ENCODE results near the gene ROR1.

Gene ROR1

GRCh38 chr1:63818567-63819325, 44.9 kb downstream of the ROR1 start:
- Histone ChIP-seq H3K4me1 (ENCODE audit: insufficient read depth, low read length) (no peaks in the 10 kb centered on the region), H2AFZ (ENCODE audit: low read depth, low read length) (no peak overlapping the region), H3K9me3 (ENCODE audit: insufficient read depth, low read length, severe bottlenecking) (no peaks in the 10 kb centered on the region), H3K27ac (ENCODE audit: low read length) (no peak overlapping the region), H3K4me3 (ENCODE audit: low read depth in 1 of 2, low read length in 2 of 2) (no peak overlapping the region), H4K20me1 (ENCODE audit: insufficient read depth, low read length) (no peaks in the 10 kb centered on the region), H3K79me2 (ENCODE audit: insufficient read depth, low read length) (no peaks in the 10 kb centered on the region), H3K27me3 (ENCODE audit: insufficient read depth, low read length, poor library complexity) (no peaks in the 10 kb centered on the region), H3K36me3 (ENCODE audit: insufficient read depth, low read length) (no peaks in the 10 kb centered on the region), H3K4me2 (ENCODE audit: insufficient read depth, low read length) (no peak overlapping the region), H3K9ac (ENCODE audit: low read depth, low read length) (no peak overlapping the region)
- no peak for ATAC-seq (ENCODE audit: insufficient read depth, low read depth)
- DNase-seq, result no peak
- TF ChIP-seq CTCF (IDR thresholded peaks at IDR 0.05; ENCODE audit: borderline replicate concordance, extremely low read depth, low read length, poor library complexity, severe bottlenecking) (no peak), EZH2 (IDR thresholded peaks at IDR 0.05; ENCODE audit: borderline replicate concordance, low read depth, low read length, severe bottlenecking) (no peak)

- H4K20me1 ChIP-seq (ENCODE audit: insufficient read depth, low read length), result no peaks in the 10 kb centered on the region
- no peaks in the 10 kb centered on the region for H3K27me3 ChIP-seq (ENCODE audit: insufficient read depth, low read length, poor library complexity)
- no peak overlapping the region for H3K4me2 ChIP-seq (ENCODE audit: insufficient read depth, low read length)
- H3K79me2 ChIP-seq (ENCODE audit: insufficient read depth, low read length), result no peaks in the 10 kb centered on the region
- no peak overlapping the region for H3K4me3 ChIP-seq (ENCODE audit: low read depth in 1 of 2, low read length in 2 of 2)
- TF ChIP-seq CTCF (IDR thresholded peaks at IDR 0.05; ENCODE audit: borderline replicate concordance, extremely low read depth, low read length, poor library complexity, severe bottlenecking), result no peak
- TF ChIP-seq EZH2 (IDR thresholded peaks at IDR 0.05; ENCODE audit: borderline replicate concordance, low read depth, low read length, severe bottlenecking), result no peak
- ATAC-seq (ENCODE audit: insufficient read depth, low read depth), result no peak
- no peaks in the 10 kb centered on the region for H3K36me3 ChIP-seq (ENCODE audit: insufficient read depth, low read length)
- H3K9me3 ChIP-seq (ENCODE audit: insufficient read depth, low read length, severe bottlenecking), result no peaks in the 10 kb centered on the region
- no peak overlapping the region for H3K27ac ChIP-seq (ENCODE audit: low read length)
- no peak overlapping the region for H2AFZ ChIP-seq (ENCODE audit: low read depth, low read length)
- H3K4me1 ChIP-seq (ENCODE audit: insufficient read depth, low read length), result no peaks in the 10 kb centered on the region
- no peak for DNase-seq
- no peak overlapping the region for H3K9ac ChIP-seq (ENCODE audit: low read depth, low read length)
Measured at GRCh38 chr1:63819795-63820194, 46.0 kb downstream of the ROR1 start.

GRCh38 chr1:63821091-63822005, 47.5 kb downstream of the ROR1 start:
- TF ChIP-seq CTCF (IDR thresholded peaks at IDR 0.05; ENCODE audit: borderline replicate concordance, extremely low read depth, low read length, poor library complexity, severe bottlenecking) (no peak), EZH2 (IDR thresholded peaks at IDR 0.05; ENCODE audit: borderline replicate concordance, low read depth, low read length, severe bottlenecking) (no peak)
- Histone ChIP-seq H3K4me3 (ENCODE audit: low read depth in 1 of 2, low read length in 2 of 2) (no peak overlapping the region), H2AFZ (ENCODE audit: low read depth, low read length) (no peak overlapping the region), H3K27ac (ENCODE audit: low read length) (no peak overlapping the region), H3K27me3 (ENCODE audit: insufficient read depth, low read length, poor library complexity) (no peaks in the 10 kb centered on the region), H3K9me3 (ENCODE audit: insufficient read depth, low read length, severe bottlenecking) (no peaks in the 10 kb centered on the region), H3K9ac (ENCODE audit: low read depth, low read length) (no peak overlapping the region), H3K4me1 (ENCODE audit: insufficient read depth, low read length) (no peaks in the 10 kb centered on the region), H3K4me2 (ENCODE audit: insufficient read depth, low read length) (no peak overlapping the region), H3K36me3 (ENCODE audit: insufficient read depth, low read length) (no peaks in the 10 kb centered on the region), H3K79me2 (ENCODE audit: insufficient read depth, low read length) (no peaks in the 10 kb centered on the region), H4K20me1 (ENCODE audit: insufficient read depth, low read length) (no peaks in the 10 kb centered on the region)
- ATAC-seq (ENCODE audit: insufficient read depth, low read depth) (no peak), DNase-seq (no peak)
